GM18508 (cell line): ENCODE measurements around the gene CYP2A13.
"Not testable (repeated sequence)": the region's sequence is repeated elsewhere in the genome, so short reads cannot be mapped to it uniquely, and the experiment has no call there.

Source experiments
- ATAC-seq: cut with Tn5 transposase; IDR thresholded peaks from one replicate; pipeline ENCODE4 v1.9.1; 2021; ENCODE audit warnings: moderate number of reproducible peaks; ENCODE audit not compliant: insufficient read depth, unreplicated experiment

The CYP2A13 gene, protein sequence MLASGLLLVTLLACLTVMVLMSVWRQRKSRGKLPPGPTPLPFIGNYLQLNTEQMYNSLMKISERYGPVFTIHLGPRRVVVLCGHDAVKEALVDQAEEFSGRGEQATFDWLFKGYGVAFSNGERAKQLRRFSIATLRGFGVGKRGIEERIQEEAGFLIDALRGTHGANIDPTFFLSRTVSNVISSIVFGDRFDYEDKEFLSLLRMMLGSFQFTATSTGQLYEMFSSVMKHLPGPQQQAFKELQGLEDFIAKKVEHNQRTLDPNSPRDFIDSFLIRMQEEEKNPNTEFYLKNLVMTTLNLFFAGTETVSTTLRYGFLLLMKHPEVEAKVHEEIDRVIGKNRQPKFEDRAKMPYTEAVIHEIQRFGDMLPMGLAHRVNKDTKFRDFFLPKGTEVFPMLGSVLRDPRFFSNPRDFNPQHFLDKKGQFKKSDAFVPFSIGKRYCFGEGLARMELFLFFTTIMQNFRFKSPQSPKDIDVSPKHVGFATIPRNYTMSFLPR

DNA sequence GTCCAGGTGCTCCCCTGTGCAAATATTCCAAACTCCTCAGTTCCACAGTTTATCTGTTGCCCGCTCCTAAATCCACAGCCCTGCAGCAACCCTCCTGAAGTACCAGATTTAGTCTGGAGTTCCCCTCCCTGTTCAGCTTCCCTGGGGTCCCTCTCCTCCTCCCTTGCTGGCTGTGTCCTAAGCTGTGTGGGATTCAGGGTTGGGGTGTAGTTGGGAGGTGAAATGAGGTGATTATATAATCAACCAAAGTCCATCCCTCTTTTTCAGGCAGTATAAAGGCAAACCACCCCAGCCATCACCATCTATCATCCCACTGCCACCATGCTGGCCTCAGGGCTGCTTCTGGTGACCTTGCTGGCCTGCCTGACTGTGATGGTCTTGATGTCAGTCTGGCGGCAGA is at the start of gene CYP2A13:
TSS of gene CYP2A13 (plus strand) at position 301 of the 400 bp plus-strand sequence. CDS start at position 322, 21 bp downstream.
- ATAC-seq = no peak

GRCh38 chr19:41039806-41040205 is 48.4 kb upstream of the CYP2A13 start:
- ATAC-seq = no peak

GRCh38 chr19:41045095-41045494 is 43.2 kb upstream of the CYP2A13 start:
- not testable (repeated sequence) for ATAC-seq

GRCh38 chr19:41050426-41050825 is 37.8 kb upstream of the CYP2A13 start:
- ATAC-seq = no peak

- not testable (repeated sequence) for ATAC-seq
Observed at GRCh38 chr19:41052162-41052561, 36.1 kb upstream of the CYP2A13 start.

GRCh38 chr19:41053331-41053730 is 34.9 kb upstream of the CYP2A13 start:
- ATAC-seq = not testable (repeated sequence)

- ATAC-seq = no peak
Observed at GRCh38 chr19:41064974-41065569, 23.2 kb upstream of the CYP2A13 start.

GRCh38 chr19:41076286-41076685 is 12.0 kb upstream of the CYP2A13 start:
- ATAC-seq = no peak

DNA sequence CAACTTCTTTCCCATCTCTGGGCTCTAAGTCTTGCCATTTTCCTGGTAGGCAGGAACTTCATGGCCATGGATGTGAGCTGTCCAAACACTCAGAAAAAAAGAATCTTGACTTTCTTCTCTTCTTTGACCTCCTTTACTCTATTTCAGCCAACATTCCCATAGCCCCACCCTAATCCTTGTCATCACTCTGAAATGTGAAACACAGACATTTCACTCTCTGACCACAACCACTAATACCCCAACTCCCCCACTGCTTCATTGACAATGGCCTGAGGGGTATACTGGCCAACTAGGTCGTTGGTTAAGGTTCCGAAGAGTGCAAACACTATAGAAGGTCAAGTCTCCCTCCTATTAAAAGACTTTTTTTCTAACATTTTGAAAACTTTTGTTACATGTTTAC is 4.7 kb upstream of the CYP2A13 start:
- ATAC-seq = no peak

DNA sequence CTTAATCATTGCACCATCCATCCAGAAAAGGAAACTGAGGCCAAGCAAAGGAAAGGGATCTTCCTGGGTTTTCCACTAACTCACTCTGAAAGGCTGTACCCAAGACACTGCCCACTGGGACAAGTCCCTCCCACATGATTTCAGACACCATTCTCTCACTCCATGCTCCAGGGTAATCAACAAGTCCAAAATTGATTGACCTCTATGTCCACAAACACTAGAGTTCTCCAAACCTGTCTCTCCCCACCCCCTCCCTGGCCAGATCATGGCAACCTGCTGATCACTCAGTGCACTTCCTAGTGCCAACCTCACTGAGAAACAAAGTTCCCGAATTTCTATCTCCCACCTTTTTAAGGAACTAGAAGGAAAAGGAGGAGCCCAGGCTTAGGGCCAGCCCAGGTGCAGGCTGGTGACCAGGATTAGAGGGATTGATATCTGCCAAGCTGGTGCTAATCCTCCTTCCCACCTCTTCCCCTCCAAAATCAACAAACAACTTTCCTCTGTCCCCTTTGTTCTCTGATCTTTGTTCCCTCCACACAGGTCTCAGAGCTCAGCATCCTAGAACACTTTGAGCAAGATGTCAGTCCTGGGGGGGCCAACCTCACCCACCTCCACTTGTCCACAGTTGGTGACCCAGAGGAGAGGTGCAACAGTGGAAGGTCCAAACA is 2.4 kb upstream of the CYP2A13 start:
- no peak for ATAC-seq

- no peak for ATAC-seq
Observed at GRCh38 chr19:41089959-41090358, 1.7 kb downstream of the CYP2A13 start.

DNA sequence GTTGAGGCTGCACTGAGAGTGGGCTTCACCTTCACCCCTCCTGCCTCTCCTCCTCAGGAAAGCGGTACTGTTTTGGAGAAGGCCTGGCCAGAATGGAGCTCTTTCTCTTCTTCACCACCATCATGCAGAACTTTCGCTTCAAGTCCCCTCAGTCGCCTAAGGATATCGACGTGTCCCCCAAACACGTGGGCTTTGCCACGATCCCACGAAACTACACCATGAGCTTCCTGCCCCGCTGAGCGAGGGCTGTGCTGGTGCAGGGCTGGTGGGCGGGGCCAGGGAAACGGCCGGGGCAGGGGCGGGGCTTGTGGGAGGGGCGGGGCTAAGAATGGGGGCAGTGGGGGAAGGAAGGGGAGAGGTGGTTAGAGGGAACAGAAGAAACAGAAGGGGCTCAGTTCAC is 7.5 kb downstream of the CYP2A13 start:
- no peak for ATAC-seq

- no peak for ATAC-seq
Observed at GRCh38 chr19:41096353-41096752, 8.1 kb downstream of the CYP2A13 start.

- ATAC-seq = no peak
Observed at GRCh38 chr19:41097302-41097701, 9.1 kb downstream of the CYP2A13 start.

GRCh38 chr19:41098762-41099161 is 10.5 kb downstream of the CYP2A13 start:
- ATAC-seq = no peak

DNA sequence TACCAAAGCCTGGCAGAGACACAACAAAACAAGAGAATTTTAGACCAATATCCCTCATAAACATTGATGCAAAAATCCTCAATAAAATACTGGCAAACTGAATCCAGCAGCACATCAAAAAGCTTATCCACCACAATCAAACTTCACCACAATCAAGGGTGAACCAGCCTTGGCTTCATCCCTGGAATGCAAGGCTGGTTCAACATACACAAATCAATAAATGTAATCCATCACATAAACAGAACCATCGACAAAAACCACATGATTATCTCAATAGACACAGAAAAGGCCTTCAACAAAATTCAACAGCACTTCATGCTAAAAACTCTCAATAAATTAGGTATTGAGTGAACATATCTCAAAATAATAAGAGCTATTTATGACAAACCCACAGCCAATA is 14.0 kb downstream of the CYP2A13 start:
- ATAC-seq = not testable (repeated sequence)

DNA sequence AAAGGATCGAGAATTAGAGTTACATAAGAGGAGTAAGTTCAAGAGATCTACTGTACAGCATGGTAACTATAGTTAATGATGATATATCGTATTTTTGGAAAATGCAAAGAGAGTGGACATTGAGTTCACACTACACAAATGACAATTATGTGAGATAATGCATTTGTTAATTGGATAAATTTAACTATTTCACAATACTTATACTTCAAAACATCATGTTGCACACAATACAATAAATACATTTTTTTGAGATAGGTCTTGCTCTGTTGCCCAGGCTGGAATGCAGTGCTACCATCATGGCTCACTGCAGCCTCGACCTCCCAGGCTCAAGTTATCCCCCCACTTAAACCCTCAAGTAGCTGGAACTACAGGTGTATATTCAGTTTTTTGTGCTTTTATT is 17.9 kb downstream of the CYP2A13 start:
- ATAC-seq = no peak

GRCh38 chr19:41111296-41111695 is 23.0 kb downstream of the CYP2A13 start:
- no peak for ATAC-seq

GRCh38 chr19:41111750-41112295 is 23.6 kb downstream of the CYP2A13 start:
- no peak for ATAC-seq

DNA sequence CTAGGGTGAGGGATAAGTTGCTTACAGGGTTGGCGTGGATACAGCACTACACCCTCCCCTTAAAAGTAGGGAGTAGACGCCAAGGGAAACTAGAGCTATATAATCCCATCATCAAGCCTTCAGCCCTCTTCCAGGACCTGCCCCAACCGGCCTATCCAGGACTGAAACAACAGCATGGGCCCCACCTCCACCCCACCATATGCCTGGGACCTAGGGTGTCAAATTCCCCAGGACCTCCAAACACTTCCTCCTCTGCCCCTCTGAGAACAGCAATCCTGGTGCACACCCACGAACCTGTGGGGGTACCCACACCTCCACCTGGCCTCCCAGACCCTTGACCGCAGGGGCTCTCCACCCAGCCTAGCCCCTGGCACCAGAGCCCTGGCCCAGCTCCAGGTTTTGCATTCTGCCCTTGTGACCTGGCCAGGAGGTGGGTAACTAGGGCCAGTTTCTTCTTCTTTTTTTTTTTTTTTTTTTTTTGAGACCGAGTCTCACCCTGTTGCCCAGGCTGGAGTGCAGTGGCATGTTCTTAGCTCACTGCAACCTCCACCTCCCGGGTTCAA is 24.6 kb downstream of the CYP2A13 start:
- no peak for ATAC-seq
